Measurements from ENCODE around the gene ZFYVE28. TPM values are rescaled to one million over a fixed set of nuclear protein-coding genes. Genes with fewer than 3 reads are reported as not detected.

ZFYVE28 gene
- total and polyA plus RNA-seq, 2 of the 8 experiments (the other 6 are each of a cell fraction or from before 2014, with no cell fraction given): 1.7 to 4.9 TPM

DNA sequence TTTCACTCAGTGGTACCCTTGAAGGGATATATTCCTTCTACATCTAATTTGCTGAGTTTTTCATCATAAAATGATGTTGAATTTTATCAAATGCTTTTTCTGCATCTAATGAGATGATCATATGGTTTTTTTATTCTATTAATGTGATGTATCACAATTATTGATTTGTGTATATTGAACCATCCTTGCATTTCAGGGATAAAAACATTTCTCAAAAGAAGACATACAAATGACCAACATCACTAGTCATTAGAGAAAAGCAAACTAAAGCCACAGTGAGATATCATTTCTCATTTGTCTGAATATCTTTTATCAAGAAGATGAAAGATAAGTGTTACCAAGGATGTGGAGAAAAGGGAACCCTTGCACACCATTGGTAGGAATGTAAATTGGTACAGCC, 90.9 kb downstream of the ZFYVE28 start:
- Histone ChIP-seq H3K23ac (ENCODE audit: insufficient read length) (no peak overlapping the region), H2BK120ac (replicated peaks; ENCODE audit: low read depth, low read length) (no peak overlapping the region), H3K27me3 (replicated peaks in 1 of 4; ENCODE audit: control insufficient read depth in 3 of 4, extremely low read depth in 1 of 4, insufficient read depth in 3 of 4, low read length in 3 of 4) (no peaks in the 10 kb centered on the region), H3K79me2 (ENCODE audit: control insufficient read depth in 1 of 2, insufficient read depth in 2 of 2, low read length in 2 of 2) (no peaks in the 10 kb centered on the region), H3K18ac (ENCODE audit: extremely low read depth, low read length) (no peak overlapping the region), H3K4me2 (ENCODE audit: insufficient read depth in 1 of 2, low read depth in 2 of 2, low read length in 2 of 2) (no peak overlapping the region), H4K8ac (ENCODE audit: extremely low read depth, insufficient read depth, low read length) (no peak overlapping the region), H2BK5ac (ENCODE audit: low read depth, low read length) (no peak overlapping the region), H3K9me3 (ENCODE audit: insufficient read depth in 2 of 2, low read depth in 1 of 2, low read length in 1 of 2) (no peaks in the 10 kb centered on the region), H2BK20ac (ENCODE audit: low read length) (no peak overlapping the region), H3K14ac (ENCODE audit: insufficient read length) (no peak overlapping the region), H3K9ac (replicated peaks in 1 of 4; ENCODE audit: extremely low read depth in 1 of 4, low read depth in 3 of 4, low read length in 3 of 4) (no peak overlapping the region), H4K20me1 (replicated peaks in 1 of 2; ENCODE audit: control insufficient read depth in 1 of 2, insufficient read depth in 2 of 2, low read length in 2 of 2) (no peaks in the 10 kb centered on the region), H3K23me2 (ENCODE audit: low read depth, low read length) (no peaks in the 10 kb centered on the region), H3K4me1 (replicated peaks in 1 of 4; ENCODE audit: control insufficient read depth in 3 of 4, insufficient read depth in 4 of 4, low read length in 3 of 4) (peaks cover 0 to 4% (median 2%) of the 10 kb centered on the region in 4 experiments; a peak in 3 of 7 replicates), H3K4ac (replicated peaks; ENCODE audit: insufficient read length, low read depth, low read length) (no peak overlapping the region), H2AK5ac (ENCODE audit: low read depth, low read length) (no peak overlapping the region), H2BK15ac (ENCODE audit: low read length) (no peak overlapping the region), H3K79me1 (ENCODE audit: low read depth, low read length) (no peaks in the 10 kb centered on the region), H3K4me3 (ENCODE audit: extremely low read depth in 1 of 4, insufficient read depth in 2 of 4, low read depth in 3 of 4, low read length in 4 of 4) (no peak overlapping the region), H4K91ac (replicated peaks; ENCODE audit: insufficient read length, low read length) (no peak overlapping the region), H3K56ac (replicated peaks; ENCODE audit: insufficient read length, low read depth, low read length) (no peak overlapping the region), H4K5ac (ENCODE audit: insufficient read length, low read depth, low read length) (no peak overlapping the region), H2AFZ (ENCODE audit: low read length) (no peak overlapping the region), H3K27ac (ENCODE audit: low read depth, low read length) (no peak overlapping the region), H2BK12ac (ENCODE audit: low read depth, low read length) (no peak overlapping the region), H3K36me3 (ENCODE audit: control insufficient read depth in 2 of 4, insufficient read depth in 4 of 4, low read length in 3 of 4) (no peaks in the 10 kb centered on the region)
- DNase-seq (ENCODE audit: low read depth in 1 of 2, low spot score in 2 of 2) (no peak), FAIRE-seq (no peak)
- TF ChIP-seq CTBP2 (IDR thresholded peaks at IDR 0.05; ENCODE audit: borderline replicate concordance, insufficient read depth, insufficient read length, low read length) (no peak), CHD2 (IDR thresholded peaks at IDR 0.05; ENCODE audit: low read length) (no peak), SP1 (IDR thresholded peaks at IDR 0.05; ENCODE audit: low read depth, low read length) (no peak), KDM5A (IDR thresholded peaks at IDR 0.05; ENCODE audit: low read length) (no peak), TAF7 (optimal IDR thresholded peaks at IDR 0.05; ENCODE audit: borderline replicate concordance, low read depth, low read length) (no peak), SIX5 (IDR thresholded peaks at IDR 0.05; ENCODE audit: low read depth, low read length) (no peak)
- TF ChIP-seq, protein P1, sequence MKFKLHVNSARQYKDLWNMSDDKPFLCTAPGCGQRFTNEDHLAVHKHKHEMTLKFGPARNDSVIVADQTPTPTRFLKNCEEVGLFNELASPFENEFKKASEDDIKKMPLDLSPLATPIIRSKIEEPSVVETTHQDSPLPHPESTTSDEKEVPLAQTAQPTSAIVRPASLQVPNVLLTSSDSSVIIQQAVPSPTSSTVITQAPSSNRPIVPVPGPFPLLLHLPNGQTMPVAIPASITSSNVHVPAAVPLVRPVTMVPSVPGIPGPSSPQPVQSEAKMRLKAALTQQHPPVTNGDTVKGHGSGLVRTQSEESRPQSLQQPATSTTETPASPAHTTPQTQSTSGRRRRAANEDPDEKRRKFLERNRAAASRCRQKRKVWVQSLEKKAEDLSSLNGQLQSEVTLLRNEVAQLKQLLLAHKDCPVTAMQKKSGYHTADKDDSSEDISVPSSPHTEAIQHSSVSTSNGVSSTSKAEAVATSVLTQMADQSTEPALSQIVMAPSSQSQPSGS (IDR thresholded peaks at IDR 0.05; ENCODE audit: low read length): no peak
- CTCF ChIA-PET (ENCODE audit: partially characterized antibody): no interaction called here
- POLR2A ChIA-PET (ENCODE audit: partially characterized antibody): no interaction called here

All from H1 (cell line).